GM19438 (cell line): ENCODE measurements around the gene ANKS6.

Experiments used
- ATAC-seq: cut with Tn5 transposase; IDR thresholded peaks from one replicate; pipeline ENCODE4 v1.9.1; 2021; ENCODE audit warnings: low read depth; ENCODE audit not compliant: unreplicated experiment

ANKS6 gene

DNA sequence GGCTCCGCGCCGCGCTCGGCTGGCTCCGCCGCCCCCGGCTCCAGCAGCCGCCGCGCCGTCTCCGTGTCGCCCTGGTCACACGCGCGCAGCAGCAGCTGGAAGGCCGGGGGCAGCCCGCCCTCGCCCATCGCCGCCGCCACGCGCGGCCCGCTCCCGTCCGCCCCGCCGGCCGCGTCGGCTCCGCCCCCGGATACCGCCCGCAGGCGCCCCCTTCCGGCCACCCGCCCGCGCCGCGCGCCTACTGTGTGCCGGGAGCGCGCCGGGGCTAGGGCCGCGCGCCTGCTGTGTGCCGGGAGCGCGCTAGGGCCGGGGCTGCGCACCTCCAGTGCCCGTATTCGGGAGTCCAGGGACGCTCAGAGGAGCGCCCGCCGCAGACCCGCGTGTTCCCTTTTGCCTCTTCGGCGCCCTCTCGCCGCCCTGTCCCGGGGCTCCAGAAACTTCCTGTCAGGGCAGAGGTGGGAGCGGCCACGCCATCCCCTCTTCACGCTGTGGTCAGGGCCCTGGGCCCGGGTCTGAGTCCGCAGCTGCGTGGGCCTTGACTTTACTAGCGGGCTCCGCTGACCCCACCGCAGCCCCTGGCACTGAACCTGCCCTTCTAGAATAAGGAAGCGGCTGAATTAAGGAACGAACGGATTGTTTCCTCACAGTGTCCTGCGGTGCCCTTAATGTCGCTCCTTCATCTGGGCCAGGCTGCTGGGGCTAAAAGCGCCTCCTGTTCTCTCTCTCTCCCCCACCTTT lies at the start of gene ANKS6:
ANKS6 (minus strand) TSS at position 192 of the 738 bp plus-strand sequence; CDS start at position 128, 64 bp downstream.
- peak; percentile 78 for ATAC-seq

DNA sequence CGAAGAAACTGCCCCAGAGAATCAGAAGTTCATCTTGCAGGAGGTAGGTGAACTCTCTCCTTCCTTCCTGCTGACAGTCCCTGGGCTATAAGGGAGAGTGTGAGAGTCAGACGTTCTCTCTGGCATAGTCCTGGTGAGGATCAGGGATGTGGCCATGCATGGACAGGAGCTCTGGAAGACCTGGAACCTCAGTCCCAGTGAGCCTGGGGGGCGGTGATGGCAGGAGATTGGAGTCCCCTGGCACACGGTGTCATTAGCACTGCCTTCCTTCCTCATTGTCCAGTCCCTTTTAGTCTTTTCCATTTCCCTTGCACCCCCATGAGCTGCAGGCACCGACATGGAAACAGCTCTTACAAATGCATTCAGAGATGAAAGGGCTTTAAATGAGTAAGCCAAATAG lies 49.7 kb upstream of the ANKS6 start:
- no peak for ATAC-seq

DNA sequence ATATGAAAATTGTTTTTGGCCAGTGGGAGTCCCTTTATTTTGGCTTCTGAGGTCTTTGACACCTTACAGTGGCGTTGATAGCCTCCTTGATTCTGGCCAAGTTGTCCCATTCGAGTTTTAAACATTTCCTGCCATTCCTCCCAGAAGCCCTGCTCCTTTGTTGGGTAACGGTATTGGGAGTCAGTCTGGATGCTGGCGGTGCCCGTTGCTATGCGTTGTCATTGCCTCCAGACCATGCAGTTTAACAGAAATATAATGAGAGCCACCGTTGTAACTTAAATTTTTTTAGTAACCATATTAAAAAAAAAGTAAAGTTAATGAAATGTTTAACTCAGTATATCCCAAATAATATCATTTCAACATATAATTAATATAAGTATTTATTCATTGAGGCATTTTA lies 46.2 kb upstream of the ANKS6 start:
- no peak for ATAC-seq

GRCh38 chr9:98839724-98840123 lies 43.4 kb upstream of the ANKS6 start:
- ATAC-seq = no peak

- no peak for ATAC-seq
Measured at GRCh38 chr9:98838868-98839565, 42.7 kb upstream of the ANKS6 start.

DNA sequence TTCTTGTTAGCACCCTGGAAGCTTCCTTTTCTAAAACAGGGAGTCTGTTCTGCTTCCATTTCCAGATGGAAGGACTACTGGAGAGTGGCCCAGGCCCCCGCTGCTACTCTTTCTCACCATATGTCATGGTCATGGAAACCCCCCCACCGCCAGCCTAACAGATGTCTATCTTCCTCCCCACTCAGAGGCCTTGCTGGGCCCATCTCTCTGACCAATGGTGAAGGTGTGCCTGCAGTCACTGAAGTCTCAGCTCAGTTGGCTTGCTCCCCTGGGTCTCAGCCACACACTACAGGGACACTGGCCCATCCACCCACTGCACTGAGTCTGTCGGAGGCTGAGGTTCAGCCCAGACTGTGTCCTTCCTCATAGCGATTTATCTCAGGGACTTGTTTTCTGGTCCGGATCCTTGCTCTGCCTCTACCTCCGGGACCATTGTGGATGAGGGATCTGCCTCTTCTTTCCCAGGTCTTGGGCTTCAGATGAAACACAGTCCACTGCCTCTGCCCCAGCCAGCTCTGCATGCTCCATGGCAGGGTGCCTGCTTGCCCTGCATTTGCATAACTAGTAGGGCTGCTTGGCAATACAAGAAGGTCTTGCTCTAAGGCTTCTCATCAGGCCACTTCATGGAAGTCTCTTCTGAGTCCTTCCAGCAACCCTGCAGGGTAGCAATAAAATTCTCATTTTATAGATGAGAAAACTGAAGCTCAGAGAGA lies 42.0 kb upstream of the ANKS6 start:
- ATAC-seq = no peak

- ATAC-seq = no peak
Measured at GRCh38 chr9:98837516-98837915, 41.2 kb upstream of the ANKS6 start.

- no peak for ATAC-seq
Measured at GRCh38 chr9:98836206-98836605, 39.9 kb upstream of the ANKS6 start.

GRCh38 chr9:98834386-98834785 lies 38.0 kb upstream of the ANKS6 start:
- ATAC-seq = no peak

DNA sequence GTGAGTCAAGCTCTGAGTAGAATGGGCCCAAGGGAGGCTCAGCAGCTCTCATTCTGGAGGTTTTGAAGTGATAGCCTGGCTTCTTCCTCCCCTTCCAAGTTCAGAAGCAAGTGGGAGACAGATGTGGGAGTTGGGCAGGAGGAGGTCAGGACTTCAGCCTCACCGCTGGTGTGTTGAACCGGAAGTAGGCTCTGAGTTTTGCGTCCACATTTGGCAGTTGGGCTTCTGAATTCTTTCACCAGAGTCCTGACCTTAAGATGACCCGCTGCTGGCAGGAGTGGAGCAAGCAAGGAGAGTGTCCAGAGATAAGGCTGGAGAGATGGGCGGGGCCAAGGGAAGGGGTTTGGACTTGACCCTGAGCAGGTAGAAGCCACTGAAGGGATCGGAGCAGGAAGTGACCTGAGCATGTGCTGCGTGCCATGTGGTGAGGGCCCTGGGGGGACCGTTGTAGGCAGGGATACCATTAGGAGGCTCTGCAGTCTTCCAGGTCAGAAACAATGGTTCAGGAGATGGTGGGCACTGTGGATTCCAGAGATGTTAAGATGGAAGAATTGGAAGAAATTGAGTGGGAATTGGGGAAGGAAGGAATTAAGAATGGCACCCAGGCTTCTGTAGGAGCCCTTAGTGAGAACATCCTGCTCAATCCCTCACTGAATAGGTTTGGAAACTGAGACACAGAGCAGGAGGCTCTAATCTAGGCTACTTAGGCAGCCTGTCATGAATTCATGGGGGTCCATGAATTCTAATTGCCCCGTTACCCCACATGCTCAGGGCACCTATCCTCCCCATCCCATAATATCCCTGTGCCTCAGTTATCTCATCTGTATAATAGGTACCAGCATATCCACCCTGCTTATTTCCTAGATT lies 37.0 kb upstream of the ANKS6 start:
- no peak for ATAC-seq

DNA sequence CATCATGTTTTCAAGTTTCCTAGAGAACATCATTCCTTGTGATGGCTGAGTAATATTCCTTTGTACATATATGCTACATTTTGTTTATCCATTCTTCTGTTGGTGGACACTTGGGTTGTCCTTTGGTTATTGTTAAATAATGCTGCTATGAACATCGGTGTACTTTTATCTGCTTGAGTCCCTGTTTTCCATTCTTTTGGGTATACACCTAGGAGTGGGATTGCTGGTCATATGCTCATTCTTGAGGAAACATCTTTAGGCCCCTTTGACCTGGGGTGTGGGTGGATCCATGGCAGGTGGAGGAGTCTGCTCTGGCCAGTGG lies 36.4 kb upstream of the ANKS6 start:
- no peak for ATAC-seq

DNA sequence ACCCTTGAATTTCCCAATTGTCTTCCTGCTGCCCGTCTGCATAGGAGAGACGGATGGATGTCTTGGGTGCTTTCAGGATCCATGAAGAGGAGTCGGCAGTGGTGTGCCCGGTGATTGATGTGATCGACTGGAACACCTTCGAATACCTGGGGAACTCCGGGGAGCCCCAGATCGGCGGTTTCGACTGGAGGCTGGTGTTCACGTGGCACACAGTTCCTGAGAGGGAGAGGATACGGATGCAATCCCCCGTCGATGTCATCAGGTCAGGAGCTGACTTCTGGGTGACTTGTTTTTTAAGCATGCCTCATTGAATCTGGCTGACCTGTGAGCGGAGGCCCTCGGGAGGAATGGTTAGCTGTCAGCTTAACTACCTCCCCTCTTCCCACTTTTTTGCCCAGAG lies 35.3 kb upstream of the ANKS6 start:
- no peak for ATAC-seq

DNA sequence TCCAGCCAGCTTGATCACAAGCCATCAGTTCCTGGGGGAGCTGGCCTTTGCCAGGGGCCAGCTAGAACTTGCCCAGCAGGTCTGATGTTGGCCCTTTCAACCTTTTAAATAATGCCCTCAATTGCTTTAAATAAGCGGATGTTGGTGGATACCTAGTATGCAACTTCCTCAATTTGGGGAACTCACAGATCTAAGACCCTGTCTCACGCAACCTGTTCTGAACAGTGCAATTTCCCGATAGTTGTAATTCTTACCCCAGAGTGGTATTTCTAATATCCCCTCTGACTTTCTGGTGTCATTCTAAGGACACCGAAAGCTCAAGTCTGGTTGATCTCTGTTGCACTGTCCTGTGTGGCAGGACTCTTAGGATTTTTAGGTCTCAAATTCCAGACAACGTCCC lies 34.2 kb upstream of the ANKS6 start:
- no peak for ATAC-seq

GRCh38 chr9:98829766-98830165 lies 33.4 kb upstream of the ANKS6 start:
- ATAC-seq = no peak

DNA sequence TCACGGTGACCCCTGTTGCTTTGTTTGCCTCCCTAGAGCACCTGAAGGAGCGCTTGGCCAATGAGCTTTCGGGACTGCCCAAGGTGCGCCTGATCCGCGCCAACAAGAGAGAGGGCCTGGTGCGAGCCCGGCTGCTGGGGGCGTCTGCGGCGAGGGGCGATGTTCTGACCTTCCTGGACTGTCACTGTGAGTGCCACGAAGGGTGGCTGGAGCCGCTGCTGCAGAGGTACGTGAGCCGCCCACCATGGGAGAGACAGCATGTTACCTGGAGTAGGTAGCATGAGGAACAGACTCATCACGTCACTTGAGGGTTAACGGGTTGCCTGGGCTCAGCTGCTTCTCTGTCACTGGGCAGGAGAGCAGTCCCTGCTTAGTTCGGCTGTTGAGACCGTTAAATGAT lies 30.4 kb upstream of the ANKS6 start:
- no peak for ATAC-seq

DNA sequence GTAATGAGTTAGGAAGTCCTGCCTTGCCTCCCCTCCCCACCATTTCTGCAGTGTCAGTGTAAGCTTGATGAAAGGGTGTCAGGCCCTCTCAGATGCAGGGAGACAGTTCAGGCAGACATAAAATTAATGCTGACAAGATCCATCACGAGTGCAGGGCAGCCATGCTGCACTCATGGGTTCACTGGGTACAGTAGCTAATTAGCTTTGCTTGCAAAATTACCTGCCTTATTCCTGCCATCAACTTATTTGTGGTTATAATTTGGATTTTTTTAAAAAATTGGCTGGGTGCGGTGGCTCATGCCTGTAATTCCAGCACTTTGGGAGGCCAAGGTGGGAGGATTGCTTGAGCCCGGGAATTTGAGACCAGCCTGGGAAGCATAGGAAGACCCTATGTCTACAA lies 29.1 kb upstream of the ANKS6 start:
- ATAC-seq = no peak

DNA sequence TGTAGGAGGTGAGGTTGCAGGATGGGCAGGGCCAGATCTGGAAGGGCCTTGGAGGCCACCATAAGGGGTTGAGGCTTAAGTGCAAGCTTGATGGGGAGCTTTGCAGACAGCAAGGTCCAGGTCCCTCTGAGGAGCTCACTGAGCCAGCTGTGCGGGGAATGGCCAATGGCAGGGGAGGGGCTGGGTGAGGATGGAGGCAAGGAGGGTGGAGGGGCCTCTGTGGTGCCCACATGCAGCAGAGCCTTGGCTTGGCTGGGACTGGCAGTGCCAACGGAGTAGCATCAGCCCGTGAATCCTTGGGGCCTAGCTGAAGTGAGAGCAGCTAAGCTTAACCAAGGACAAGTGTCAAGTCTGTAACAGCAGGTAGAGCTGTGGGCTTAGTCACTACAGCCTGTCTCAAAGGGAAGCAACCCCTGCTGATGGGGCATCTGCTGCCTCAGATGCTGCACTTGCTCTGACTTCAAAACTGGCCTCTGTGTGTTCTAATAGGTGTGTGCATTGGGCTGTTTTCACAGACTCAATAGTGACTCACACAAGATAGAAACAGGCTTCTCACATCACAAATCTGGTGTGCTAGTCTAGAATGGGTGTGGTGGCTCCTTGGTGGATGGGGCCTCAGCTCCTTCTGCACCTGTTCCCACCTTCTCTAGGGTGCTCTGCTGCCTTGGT lies 27.4 kb upstream of the ANKS6 start:
- ATAC-seq = no peak

DNA sequence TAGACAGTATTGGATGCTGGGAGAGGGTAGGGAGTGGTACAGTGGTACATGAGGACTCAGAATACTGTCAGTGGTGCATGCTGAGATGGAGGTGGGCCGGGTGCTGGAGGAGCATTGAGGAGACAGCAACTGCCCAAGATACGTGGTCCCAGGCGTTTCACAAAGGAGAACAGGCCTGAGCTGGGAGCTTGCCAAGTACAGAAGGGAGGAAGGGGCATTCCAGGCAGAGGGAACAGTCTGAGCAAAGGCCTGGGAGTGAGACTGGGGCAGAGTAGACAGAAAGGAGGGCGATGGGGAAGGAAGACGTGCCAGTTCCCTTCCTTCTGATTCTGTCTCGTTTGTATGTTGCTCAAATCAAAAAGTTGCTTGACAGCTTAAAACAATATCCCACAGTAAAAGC lies 26.3 kb upstream of the ANKS6 start:
- no peak for ATAC-seq

GRCh38 chr9:98821831-98822230 lies 25.5 kb upstream of the ANKS6 start:
- no peak for ATAC-seq

DNA sequence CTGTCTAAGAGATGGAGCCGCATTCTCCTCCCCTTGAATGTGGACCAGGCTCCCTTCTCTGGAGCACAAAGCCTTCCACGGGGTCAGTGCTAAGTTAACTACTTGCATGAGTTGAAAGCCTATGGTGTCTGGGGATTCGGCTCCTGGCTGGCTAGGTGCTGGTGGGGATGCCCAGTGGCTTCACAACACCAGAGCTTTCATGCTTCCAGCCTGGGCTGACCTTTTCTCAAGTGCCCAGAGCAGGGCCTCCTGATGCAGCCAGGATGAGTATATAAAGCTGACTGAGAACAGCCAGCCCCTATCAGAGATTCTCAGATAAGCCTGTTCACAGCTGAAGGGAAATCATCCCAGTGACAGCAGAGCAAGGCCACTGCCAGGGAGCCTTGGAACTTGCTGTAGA lies 22.9 kb upstream of the ANKS6 start:
- ATAC-seq = no peak
